Common myeloid progenitor, CD34-positive (primary cell): ENCODE results near the gene MANSC4.
A peak's percentile ranks its signal among the peaks of the same experiment; 100 is the strongest.

ENCODE experiments used
- CTCF ChIA-PET: fragments of 350-600 bp; sonication (Branson Sonifier 250); formaldehyde crosslinking; loops from one replicate; lab custom pipeline; 2021; ENCODE audit warnings: antibody characterized with exemption; lab: Charles Lee
- POLR2A ChIA-PET: fragments of 350-600 bp; sonication (Branson Sonifier 250); formaldehyde crosslinking; loops from one replicate; lab custom pipeline; 2021; ENCODE audit warnings: antibody characterized with exemption; lab: Charles Lee
- DNase-seq, 3 donors: peaks; one replicate each; pipeline versions ENCODE4 v3.0.0 to v3.0.0-alpha.2; 2013
- H3K27ac ChIP-seq, 2 experiments: 1 replicate in 1 of 2; 2 replicates in 1 of 2; pipeline ENCODE4 v1.7.0; 2013; ENCODE audit warnings: inconsistent platforms in 2 of 2, low read length in 2 of 2, mild to moderate bottlenecking in 2 of 2, low read depth in 1 of 2, moderate library complexity in 1 of 2; ENCODE audit not compliant: severe bottlenecking in 2 of 2, insufficient read depth in 1 of 2, poor library complexity in 1 of 2
- H3K27me3 ChIP-seq, 5 experiments: replicated peaks in 2 of 5; 1 replicate in 3 of 5; 2 replicates in 2 of 5; pipeline versions ENCODE4 v1.6.1 to v1.7.0; 2013; ENCODE audit warnings: low read length in 4 of 5, mild to moderate bottlenecking in 2 of 5, moderate library complexity in 2 of 5, inconsistent platforms in 1 of 5; ENCODE audit not compliant: insufficient read depth in 5 of 5, control insufficient read depth in 4 of 5
- H3K36me3 ChIP-seq, 4 experiments: 1 replicate in 2 of 4; 2 replicates in 2 of 4; pipeline versions ENCODE4 v1.6.1 to v1.7.0; 2013; ENCODE audit warnings: low read length in 3 of 4, control low read depth in 1 of 4, mild to moderate bottlenecking in 1 of 4; ENCODE audit not compliant: control insufficient read depth in 4 of 4, insufficient read depth in 4 of 4
- H3K4me1 ChIP-seq, 4 experiments: 1 replicate in 3 of 4; 2 replicates in 1 of 4; pipeline versions ENCODE4 v1.6.1 to v1.7.1; 2013; ENCODE audit warnings: low read length in 3 of 4, mild to moderate bottlenecking in 3 of 4, control low read depth in 1 of 4, inconsistent platforms in 1 of 4, moderate library complexity in 1 of 4; ENCODE audit not compliant: control insufficient read depth in 4 of 4, insufficient read depth in 4 of 4; ENCODE audit errors: control extremely low read depth in 1 of 4
- H3K4me3 ChIP-seq, 7 experiments: 1 replicate in 4 of 7; 2 replicates in 3 of 7; pipeline versions ENCODE4 v1.5.1 to v1.7.0; 2013; ENCODE audit warnings: mild to moderate bottlenecking in 7 of 7, low read length in 6 of 7, moderate library complexity in 6 of 7, inconsistent platforms in 2 of 7, low read depth in 2 of 7, control low read depth in 1 of 7; ENCODE audit not compliant: insufficient read depth in 4 of 7, control insufficient read depth in 1 of 7; ENCODE audit errors: extremely low read depth in 1 of 7
- H3K9me3 ChIP-seq, 5 experiments: 1 replicate in 4 of 5; 2 replicates in 1 of 5; pipeline versions ENCODE4 v1.6.1 to v1.7.1; 2013; ENCODE audit warnings: low read length in 4 of 5, mild to moderate bottlenecking in 2 of 5, inconsistent platforms in 1 of 5, low read depth in 1 of 5, moderate library complexity in 1 of 5; ENCODE audit not compliant: control insufficient read depth in 4 of 5, insufficient read depth in 2 of 5; ENCODE audit errors: control extremely low read depth in 1 of 5
- WGBS: methylation state at CpG from one replicate; pipeline ENCODE4 v1.1.5; 2013; ENCODE audit not compliant: insufficient coverage; 5-methylcytosine and 5-hydroxymethylcytosine counted together

The MANSC4 gene

GRCh38 chr12:27821259-27821973 is 41.4 kb upstream of the MANSC4 start:
- Histone ChIP-seq H3K9me3 (no peaks in the 10 kb centered on the region), H3K27ac (no peak overlapping the region), H3K36me3 (no peaks in the 10 kb centered on the region), H3K4me3 (peak overlapping the region in 2 of 7 experiments; percentile 6 to 30), H3K27me3 (peaks cover 0 to 7% (median 0%) of the 10 kb centered on the region in 5 experiments), H3K4me1 (peaks cover 0 to 3% (median 1%) of the 10 kb centered on the region in 4 experiments)
- ChIA-PET POLR2A (interaction anchor here (0.8 kb wide), 1 partner anchor 89 kb away, joined by 3 read pairs; no protein-coding TSS in a partner anchor), CTCF (interaction anchor here (0.6 to 3.8 kb wide), 14 partner anchors 9 to 1051 kb away, joined by 3 to 30 read pairs (median 3); no protein-coding TSS in a partner anchor)
- 0% methylated on average over 5 of the region's 7 CpGs for WGBS
- peak; percentile 56 to 72 (median 68) for DNase-seq

- POLR2A ChIA-PET: no interaction called here
- no peak for DNase-seq
- Histone ChIP-seq H3K36me3 (no peaks in the 10 kb centered on the region), H3K27ac (no peak overlapping the region), H3K4me1 (peaks cover 0 to 3% (median 1%) of the 10 kb centered on the region in 4 experiments), H3K9me3 (no peaks in the 10 kb centered on the region), H3K27me3 (peaks cover 0 to 7% (median 0%) of the 10 kb centered on the region in 5 experiments), H3K4me3 (no peak overlapping the region)
- CTCF ChIA-PET: interaction anchor here (0.6 to 3.8 kb wide), 11 partner anchors 8 to 1052 kb away, joined by 3 to 30 read pairs (median 3); no protein-coding TSS in a partner anchor
- WGBS: 100% methylated on average over 1 of the region's 5 CpGs
These were observed 40.5 kb upstream of the MANSC4 start for GRCh38 chr12:27820564-27820963.

GRCh38 chr12:27818401-27818918 is 38.4 kb upstream of the MANSC4 start:
- 88% methylated on average over 5 of the region's 7 CpGs for WGBS
- H3K27me3 ChIP-seq: peaks cover 0 to 4% (median 0%) of the 10 kb centered on the region in 5 experiments
- H3K4me1 ChIP-seq: peaks cover 0 to 3% (median 1%) of the 10 kb centered on the region in 4 experiments
- H3K36me3 ChIP-seq: no peaks in the 10 kb centered on the region
- DNase-seq: no peak
- no peaks in the 10 kb centered on the region for H3K9me3 ChIP-seq
- H3K27ac ChIP-seq: no peak overlapping the region
- POLR2A ChIA-PET: no interaction called here
- H3K4me3 ChIP-seq: no peak overlapping the region
- CTCF ChIA-PET: interaction anchor here (1.1 kb wide), 1 partner anchor 14 kb away, joined by 3 read pairs; no protein-coding TSS in a partner anchor

- Histone ChIP-seq H3K36me3 (no peaks in the 10 kb centered on the region), H3K27ac (no peak overlapping the region), H3K9me3 (no peaks in the 10 kb centered on the region), H3K4me1 (peaks cover 0 to 3% (median 1%) of the 10 kb centered on the region in 4 experiments), H3K4me3 (no peak overlapping the region), H3K27me3 (peaks cover 0 to 4% (median 0%) of the 10 kb centered on the region in 5 experiments)
- DNase-seq: no peak
- 100% methylated on average over 2 of the region's 4 CpGs for WGBS
- ChIA-PET CTCF (interaction anchor here (1.1 kb wide), 1 partner anchor 13 kb away, joined by 3 read pairs; no protein-coding TSS in a partner anchor), POLR2A (no interaction called here)
These were observed 37.7 kb upstream of the MANSC4 start for GRCh38 chr12:27817766-27818165.

GRCh38 chr12:27814851-27815591 is 35.0 kb upstream of the MANSC4 start:
- Histone ChIP-seq H3K4me1 (no peaks in the 10 kb centered on the region), H3K27me3 (no peaks in the 10 kb centered on the region), H3K9me3 (no peaks in the 10 kb centered on the region), H3K4me3 (no peak overlapping the region), H3K36me3 (no peaks in the 10 kb centered on the region), H3K27ac (no peak overlapping the region)
- no peak for DNase-seq
- POLR2A ChIA-PET: interaction anchor here (0.6 kb wide), 1 partner anchor 7 kb away, joined by 5 read pairs; no protein-coding TSS in a partner anchor
- 94% methylated on average over 3 of the region's 3 CpGs for WGBS
- CTCF ChIA-PET: no interaction called here

- no peak overlapping the region for H3K4me3 ChIP-seq
- CTCF ChIA-PET: no interaction called here
- no peaks in the 10 kb centered on the region for H3K9me3 ChIP-seq
- no peak overlapping the region for H3K27ac ChIP-seq
- WGBS: no CpG with 5 or more reads among the region's 2 CpGs
- POLR2A ChIA-PET: interaction anchor here (0.6 kb wide), 1 partner anchor 8 kb away, joined by 5 read pairs; no protein-coding TSS in a partner anchor
- no peaks in the 10 kb centered on the region for H3K4me1 ChIP-seq
- no peaks in the 10 kb centered on the region for H3K36me3 ChIP-seq
- DNase-seq: no peak
- H3K27me3 ChIP-seq: no peaks in the 10 kb centered on the region
These were observed 34.4 kb upstream of the MANSC4 start for GRCh38 chr12:27814411-27814810.
